Activated CD4-positive, CD25-positive, alpha-beta regulatory T cell treated with anti-CD3 and anti-CD28 coated beads, Interleukin-2, amount 50 U/mL, for 24 hours (primary cell): Measurements from ENCODE around the gene NUMB.

Experiments used
- ATAC-seq, 2 donors: fragments of 150-1000 bp; cut with Tn5 transposase; one replicate each; pipeline ENCODE4 v1.10.0; 2021; ENCODE audit warnings: mild to moderate bottlenecking in 1 of 2, moderate library complexity in 1 of 2

NUMB gene

GRCh38 chr14:73458183-73458976 lies at the start of gene NUMB:
Gene NUMB, minus strand, starts transcription at chr14:73458546. Its CDS starts 102,795 bp downstream, at chr14:73355751.
- ATAC-seq, result peak; percentile 95 to 99

- peak; percentile 41 to 60 for ATAC-seq
These were observed 45.3 kb upstream of the NUMB start for GRCh38 chr14:73503648-73504047.

GRCh38 chr14:73502017-73502619 lies 43.8 kb upstream of the NUMB start:
- ATAC-seq, result no peak

GRCh38 chr14:73500360-73500759 lies 42.0 kb upstream of the NUMB start:
- no peak for ATAC-seq

- no peak for ATAC-seq
These were observed 36.2 kb upstream of the NUMB start for GRCh38 chr14:73494593-73494992.

- ATAC-seq, result no peak
These were observed 34.3 kb upstream of the NUMB start for GRCh38 chr14:73492670-73493069.

- ATAC-seq, result no peak
These were observed 33.8 kb upstream of the NUMB start for GRCh38 chr14:73492043-73492552.

GRCh38 chr14:73491256-73492042 lies 33.1 kb upstream of the NUMB start:
- peak; percentile 79 to 82 for ATAC-seq

- ATAC-seq, result no peak
These were observed 31.3 kb upstream of the NUMB start for GRCh38 chr14:73489481-73490175.

- ATAC-seq, result no peak
These were observed 20.3 kb upstream of the NUMB start for GRCh38 chr14:73478684-73479083.

GRCh38 chr14:73477618-73478266 lies 19.4 kb upstream of the NUMB start:
- ATAC-seq, result peak; percentile 44 to 56

GRCh38 chr14:73476451-73476931 lies 18.1 kb upstream of the NUMB start:
- no peak for ATAC-seq

- no peak for ATAC-seq
These were observed 16.6 kb upstream of the NUMB start for GRCh38 chr14:73474952-73475351.

GRCh38 chr14:73472185-73473114 lies 14.1 kb upstream of the NUMB start:
- ATAC-seq, result peak in 1 of 2 donors; percentile 30

GRCh38 chr14:73471582-73472184 lies 13.3 kb upstream of the NUMB start:
- ATAC-seq, result no peak

- no peak for ATAC-seq
These were observed 10.6 kb upstream of the NUMB start for GRCh38 chr14:73468828-73469375.

GRCh38 chr14:73467800-73468199 lies 9.5 kb upstream of the NUMB start:
- peak; percentile 77 to 78 for ATAC-seq

- ATAC-seq, result peak; percentile 29 to 52
These were observed 9.0 kb upstream of the NUMB start for GRCh38 chr14:73467377-73467776.

GRCh38 chr14:73466861-73467260 lies 8.5 kb upstream of the NUMB start:
- no peak for ATAC-seq
